ENCODE measurements around the gene GMDS.

GMDS gene

GRCh38 chr6:2244261-2245102 is 923 bp downstream of the GMDS start:
- no peak for DNase-seq (ENCODE audit: low read depth, low spot score)
- in situ Hi-C loops (cut with HindIII; ENCODE audit: low sequenced_read_pairs) = no loop called here
- TF ChIP-seq CTCF (IDR thresholded peaks at IDR 0.05; ENCODE audit: low read depth, low read length) = no peak
- peak overlapping the region; percentile 79 for H3K4me3 ChIP-seq (ENCODE audit: low read depth, low read length)

GRCh38 chr6:2242311-2242710 is 3.1 kb downstream of the GMDS start:
- no peak for DNase-seq (ENCODE audit: low read depth, low spot score)
- in situ Hi-C loops (cut with HindIII; ENCODE audit: low sequenced_read_pairs) = no loop called here

GRCh38 chr6:2240961-2241360 is 4.4 kb downstream of the GMDS start:
- in situ Hi-C loops (cut with HindIII; ENCODE audit: low sequenced_read_pairs) = no loop called here
- no peak overlapping the region for H3K4me3 ChIP-seq (ENCODE audit: low read depth, low read length)
- TF ChIP-seq CTCF (IDR thresholded peaks at IDR 0.05; ENCODE audit: low read depth, low read length) = no peak
- no peak for DNase-seq (ENCODE audit: low read depth, low spot score)

More at GRCh38 chr6:2242311-2242710, 3.1 kb downstream of the GMDS start:
- TF ChIP-seq CTCF (IDR thresholded peaks at IDR 0.05; ENCODE audit: low read depth, low read length) = no peak
- no peak overlapping the region for H3K4me3 ChIP-seq (ENCODE audit: low read depth, low read length)

- in situ Hi-C loops (cut with HindIII; ENCODE audit: low sequenced_read_pairs) = no loop called here
- no peak overlapping the region for H3K4me3 ChIP-seq (ENCODE audit: low read depth, low read length)
- TF ChIP-seq CTCF (IDR thresholded peaks at IDR 0.05; ENCODE audit: low read depth, low read length) = no peak
- peak; percentile 95 for DNase-seq (ENCODE audit: low read depth, low spot score)
Measured at GRCh38 chr6:2237001-2237400, 8.4 kb downstream of the GMDS start.

GRCh38 chr6:2235777-2236495 is 9.5 kb downstream of the GMDS start:
- TF ChIP-seq CTCF (IDR thresholded peaks at IDR 0.05; ENCODE audit: low read depth, low read length) = no peak
- no peak for DNase-seq (ENCODE audit: low read depth, low spot score)
- no peak overlapping the region for H3K4me3 ChIP-seq (ENCODE audit: low read depth, low read length)
- in situ Hi-C loops (cut with HindIII; ENCODE audit: low sequenced_read_pairs) = no loop called here

- in situ Hi-C loops (cut with HindIII; ENCODE audit: low sequenced_read_pairs) = no loop called here
- no peak for DNase-seq (ENCODE audit: low read depth, low spot score)
- TF ChIP-seq CTCF (IDR thresholded peaks at IDR 0.05; ENCODE audit: low read depth, low read length) = no peak
- no peak overlapping the region for H3K4me3 ChIP-seq (ENCODE audit: low read depth, low read length)
Measured at GRCh38 chr6:2232445-2232844, 13.0 kb downstream of the GMDS start.
